Choroid plexus epithelial cell (primary cell): ENCODE data around the gene MYL12A.
"Not testable (repeated sequence)": the region's sequence is repeated elsewhere in the genome, so short reads cannot be mapped to it uniquely, and the experiment has no call there.

Experiments used
- DNase-seq: peaks from one replicate; pipeline ENCODE4 v3.0.0-alpha.2; 2010; ENCODE audit warnings: low read depth
- H3K4me3 ChIP-seq: 2 replicates; pipeline ENCODE4 v1.5.1; 2011; ENCODE audit warnings: low read depth, mild to moderate bottlenecking, control low read depth, low read length, moderate library complexity
- CTCF ChIP-seq: conservative IDR thresholded peaks from 2 replicates; pipeline ENCODE4 v1.5.1; 2011; ENCODE audit warnings: low read depth, mild to moderate bottlenecking, control low read depth, inconsistent platforms, low read length, moderate library complexity

The MYL12A gene

GRCh38 chr18:3217948-3218647, 29.5 kb upstream of the MYL12A start:
- DNase-seq = peak; percentile 59
- no peak overlapping the region for H3K4me3 ChIP-seq
- TF ChIP-seq CTCF = no peak

- TF ChIP-seq CTCF = no peak
- no peak overlapping the region for H3K4me3 ChIP-seq
- no peak for DNase-seq
Observed at GRCh38 chr18:3218819-3219218, 28.8 kb upstream of the MYL12A start.

- TF ChIP-seq CTCF = no peak
- H3K4me3 ChIP-seq = no peak overlapping the region
- no peak for DNase-seq
Observed at GRCh38 chr18:3219241-3219630, 28.4 kb upstream of the MYL12A start.

GRCh38 chr18:3219631-3220335, 27.8 kb upstream of the MYL12A start, which contains the start of gene MYOM1:
Gene MYOM1 (minus strand): TSS chr18:3219968. CDS start chr18:3215223, 4,745 bp downstream.
- no peak within 1 kb of the TSS for H3K4me3 ChIP-seq
- no peak for TF ChIP-seq CTCF

GRCh38 chr18:3220868-3221267, 26.7 kb upstream of the MYL12A start:
- DNase-seq = not testable (repeated sequence)

More at GRCh38 chr18:3219631-3220335, 27.8 kb upstream of the MYL12A start, which contains the start of gene MYOM1:
- peak; percentile 3 for DNase-seq

GRCh38 chr18:3221496-3221895, 26.1 kb upstream of the MYL12A start:
- no peak for TF ChIP-seq CTCF
- DNase-seq = no peak
- H3K4me3 ChIP-seq = no peak overlapping the region

More at GRCh38 chr18:3220868-3221267, 26.7 kb upstream of the MYL12A start:
- H3K4me3 ChIP-seq = not testable (repeated sequence)

GRCh38 chr18:3223356-3223755, 24.2 kb upstream of the MYL12A start:
- no peak for TF ChIP-seq CTCF
- no peak for DNase-seq
- no peak overlapping the region for H3K4me3 ChIP-seq
